Fibroblast of peridontal ligament (primary cell): Measurements from ENCODE around the gene EPS8.
"Not testable (repeated sequence)": the region's sequence is repeated elsewhere in the genome, so short reads cannot be mapped to it uniquely, and the experiment has no call there.

Source experiments
- DNase-seq: peaks from one replicate; pipeline ENCODE4 v3.0.0-alpha.2; 2010; ENCODE audit errors: extremely low read depth

Gene EPS8

GRCh38 chr12:15797818-15798217, 8.6 kb upstream of the EPS8 start:
- no peak for DNase-seq

- DNase-seq = peak; percentile 53
Measured at GRCh38 chr12:15796493-15797141, 7.4 kb upstream of the EPS8 start.

- DNase-seq = no peak
Measured at GRCh38 chr12:15794836-15795235, 5.6 kb upstream of the EPS8 start.

GRCh38 chr12:15794196-15794595, 5.0 kb upstream of the EPS8 start:
- no peak for DNase-seq

- peak; percentile 65 for DNase-seq
Measured at GRCh38 chr12:15788233-15789219, 662 bp downstream of the EPS8 start.

- DNase-seq = no peak
Measured at GRCh38 chr12:15787778-15788177, 1.4 kb downstream of the EPS8 start.

GRCh38 chr12:15786772-15787171, 2.4 kb downstream of the EPS8 start:
- DNase-seq = no peak

- no peak for DNase-seq
Measured at GRCh38 chr12:15783288-15783687, 5.9 kb downstream of the EPS8 start.

- DNase-seq = no peak
Measured at GRCh38 chr12:15782667-15783066, 6.5 kb downstream of the EPS8 start.

- no peak for DNase-seq
Measured at GRCh38 chr12:15779925-15780324, 9.3 kb downstream of the EPS8 start.

- DNase-seq = no peak
Measured at GRCh38 chr12:15778126-15778525, 11.1 kb downstream of the EPS8 start.

GRCh38 chr12:15777355-15778012, 11.7 kb downstream of the EPS8 start:
- DNase-seq = no peak

- DNase-seq = no peak
Measured at GRCh38 chr12:15776532-15776931, 12.7 kb downstream of the EPS8 start.

- peak; percentile 96 for DNase-seq
Measured at GRCh38 chr12:15774819-15775218, 14.4 kb downstream of the EPS8 start.

GRCh38 chr12:15772405-15773018, 16.7 kb downstream of the EPS8 start:
- DNase-seq = peak; percentile 57

- peak; percentile 65 for DNase-seq
Measured at GRCh38 chr12:15770581-15770980, 18.6 kb downstream of the EPS8 start.

GRCh38 chr12:15770021-15770420, 19.2 kb downstream of the EPS8 start:
- no peak for DNase-seq

- no peak for DNase-seq
Measured at GRCh38 chr12:15769586-15769985, 19.6 kb downstream of the EPS8 start.

GRCh38 chr12:15767301-15767700, 21.9 kb downstream of the EPS8 start:
- DNase-seq = no peak

GRCh38 chr12:15763328-15763727, 25.9 kb downstream of the EPS8 start:
- DNase-seq = no peak

GRCh38 chr12:15762162-15762561, 27.0 kb downstream of the EPS8 start:
- DNase-seq = not testable (repeated sequence)
